ENCODE measurements around the gene NHERF1. TPM values are rescaled to one million over a fixed set of nuclear protein-coding genes. Genes with fewer than 3 reads are reported as not detected.

The NHERF1 gene
- polyA plus RNA-seq, 1 donor (not counting 4 experiments of a cell fraction or from before 2014, with no cell fraction given) = 45.6 TPM

DNA sequence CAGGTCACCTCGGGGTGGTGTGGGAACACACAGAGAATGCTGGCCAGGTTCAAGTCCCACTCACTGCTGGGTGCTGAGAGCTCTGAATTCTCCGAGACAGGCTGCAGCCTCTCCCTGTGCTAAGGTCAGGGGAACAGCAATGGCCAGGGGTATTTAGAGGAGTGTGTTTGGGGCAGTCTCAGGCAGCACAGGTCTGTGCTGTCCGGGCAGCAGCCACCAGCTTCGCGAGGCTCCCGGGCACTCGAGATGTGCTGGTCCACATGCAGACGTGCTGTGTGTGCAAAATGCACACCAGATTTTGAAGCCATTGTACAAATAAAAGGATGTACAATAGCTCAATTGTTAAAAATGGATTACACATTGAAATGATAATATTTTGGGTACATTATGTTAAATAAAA is 7.1 kb downstream of the NHERF1 start:
- Histone ChIP-seq H3K9me1 (ENCODE audit: control insufficient read depth, extremely low read depth, insufficient read depth, low read length) (peaks cover 7% of the 10 kb centered on the region), H3K27me3 (ENCODE audit: control insufficient read depth, extremely low read depth, insufficient read depth, low read length) (no peaks in the 10 kb centered on the region), H3K79me2 (ENCODE audit: control insufficient read depth, insufficient read depth, low read length) (peaks cover 56% of the 10 kb centered on the region), H3K36me3 (ENCODE audit: control insufficient read depth in 2 of 2, extremely low read depth in 1 of 2, insufficient read depth in 2 of 2, low read length in 2 of 2) (no peaks in the 10 kb centered on the region), H3K4me2 (ENCODE audit: control insufficient read depth, extremely low read depth, insufficient read depth, low read depth, low read length) (no peak overlapping the region), H3K9ac (ENCODE audit: control insufficient read depth, extremely low read depth, insufficient read depth, low read length) (no peak overlapping the region), H3K9me3 (ENCODE audit: control insufficient read depth, low read depth, low read length) (no peaks in the 10 kb centered on the region), H3K4me3 (ENCODE audit: control insufficient read depth in 2 of 3, extremely low read depth in 1 of 3, insufficient read depth in 2 of 3, low read depth in 1 of 3, low read length in 3 of 3) (no peak overlapping the region), H3K4me1 (ENCODE audit: control insufficient read depth, extremely low read depth, insufficient read depth, low read length) (peaks cover 40% of the 10 kb centered on the region), H2AFZ (ENCODE audit: control insufficient read depth, low read length) (no peak overlapping the region), H3K27ac (ENCODE audit: control insufficient read depth, insufficient read depth, low read length) (no peak overlapping the region), H4K20me1 (ENCODE audit: control insufficient read depth, extremely low read depth, insufficient read depth, low read length) (no peaks in the 10 kb centered on the region)
- dilution Hi-C loops (cut with MboI; ENCODE audit: extremely low pct_ligation_motif_present, low sequenced_read_pairs) = no loop called here
- no peak for TF ChIP-seq EZH2 (IDR thresholded peaks at IDR 0.05; ENCODE audit: low read length)
- TF ChIP-seq, protein P1, sequence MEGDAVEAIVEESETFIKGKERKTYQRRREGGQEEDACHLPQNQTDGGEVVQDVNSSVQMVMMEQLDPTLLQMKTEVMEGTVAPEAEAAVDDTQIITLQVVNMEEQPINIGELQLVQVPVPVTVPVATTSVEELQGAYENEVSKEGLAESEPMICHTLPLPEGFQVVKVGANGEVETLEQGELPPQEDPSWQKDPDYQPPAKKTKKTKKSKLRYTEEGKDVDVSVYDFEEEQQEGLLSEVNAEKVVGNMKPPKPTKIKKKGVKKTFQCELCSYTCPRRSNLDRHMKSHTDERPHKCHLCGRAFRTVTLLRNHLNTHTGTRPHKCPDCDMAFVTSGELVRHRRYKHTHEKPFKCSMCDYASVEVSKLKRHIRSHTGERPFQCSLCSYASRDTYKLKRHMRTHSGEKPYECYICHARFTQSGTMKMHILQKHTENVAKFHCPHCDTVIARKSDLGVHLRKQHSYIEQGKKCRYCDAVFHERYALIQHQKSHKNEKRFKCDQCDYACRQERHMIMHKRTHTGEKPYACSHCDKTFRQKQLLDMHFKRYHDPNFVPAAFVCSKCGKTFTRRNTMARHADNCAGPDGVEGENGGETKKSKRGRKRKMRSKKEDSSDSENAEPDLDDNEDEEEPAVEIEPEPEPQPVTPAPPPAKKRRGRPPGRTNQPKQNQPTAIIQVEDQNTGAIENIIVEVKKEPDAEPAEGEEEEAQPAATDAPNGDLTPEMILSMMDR (optimal IDR thresholded peaks at IDR 0.05 in 1 of 3, IDR thresholded peaks at IDR 0.05 in 1 of 3, conservative IDR thresholded peaks at IDR 0.05 in 1 of 3; ENCODE audit: extremely low read depth in 1 of 3, insufficient read depth in 2 of 3, low read length in 3 of 3) = no peak
- DNase-seq (ENCODE audit: low read depth, low spot score) (no peak), FAIRE-seq (no peak)

DNA sequence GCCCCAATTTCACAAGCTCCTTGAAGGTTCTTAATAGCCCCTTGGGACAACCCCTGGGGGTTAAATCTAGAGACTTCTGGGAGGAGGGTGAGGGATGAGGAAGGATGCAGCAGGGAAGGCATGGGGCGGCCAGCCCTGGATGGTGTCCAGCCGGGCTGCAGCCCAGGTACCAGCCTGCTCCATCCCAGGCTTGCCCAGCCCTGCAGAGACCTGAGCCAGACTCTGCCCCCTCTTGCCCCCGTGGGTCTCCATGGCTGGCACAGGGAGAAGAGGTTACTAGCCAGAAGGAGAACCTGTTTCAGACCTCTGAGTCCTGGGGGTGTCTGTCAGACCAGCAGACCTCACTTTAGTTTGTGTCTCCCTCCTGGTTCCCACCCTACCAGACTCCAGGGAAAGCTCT is 8.5 kb downstream of the NHERF1 start:
- H2AFZ ChIP-seq (ENCODE audit: control insufficient read depth, low read length) = no peak overlapping the region

More for the DNA sequence above, 8.5 kb downstream of the NHERF1 start:
- Histone ChIP-seq H3K4me2 (ENCODE audit: control insufficient read depth, extremely low read depth, insufficient read depth, low read depth, low read length) (no peak overlapping the region), H3K4me3 (ENCODE audit: control insufficient read depth in 2 of 3, extremely low read depth in 1 of 3, insufficient read depth in 2 of 3, low read depth in 1 of 3, low read length in 3 of 3) (no peak overlapping the region), H3K9me1 (ENCODE audit: control insufficient read depth, extremely low read depth, insufficient read depth, low read length) (peaks cover 7% of the 10 kb centered on the region), H3K9ac (ENCODE audit: control insufficient read depth, extremely low read depth, insufficient read depth, low read length) (no peak overlapping the region), H4K20me1 (ENCODE audit: control insufficient read depth, extremely low read depth, insufficient read depth, low read length) (no peaks in the 10 kb centered on the region), H3K9me3 (ENCODE audit: control insufficient read depth, low read depth, low read length) (no peaks in the 10 kb centered on the region), H3K4me1 (ENCODE audit: control insufficient read depth, extremely low read depth, insufficient read depth, low read length) (peaks cover 41% of the 10 kb centered on the region), H3K27me3 (ENCODE audit: control insufficient read depth, extremely low read depth, insufficient read depth, low read length) (no peaks in the 10 kb centered on the region), H3K27ac (ENCODE audit: control insufficient read depth, insufficient read depth, low read length) (no peak overlapping the region), H3K36me3 (ENCODE audit: control insufficient read depth in 2 of 2, extremely low read depth in 1 of 2, insufficient read depth in 2 of 2, low read length in 2 of 2) (no peaks in the 10 kb centered on the region), H3K79me2 (ENCODE audit: control insufficient read depth, insufficient read depth, low read length) (peaks cover 55% of the 10 kb centered on the region)
- no peak for FAIRE-seq
- DNase-seq (ENCODE audit: low read depth, low spot score) = no peak
- dilution Hi-C loops (cut with MboI; ENCODE audit: extremely low pct_ligation_motif_present, low sequenced_read_pairs) = no loop called here
- TF ChIP-seq EZH2 (IDR thresholded peaks at IDR 0.05; ENCODE audit: low read length) = no peak
- TF ChIP-seq, protein P1 (optimal IDR thresholded peaks at IDR 0.05 in 1 of 3, IDR thresholded peaks at IDR 0.05 in 1 of 3, conservative IDR thresholded peaks at IDR 0.05 in 1 of 3; ENCODE audit: extremely low read depth in 1 of 3, insufficient read depth in 2 of 3, low read length in 3 of 3) = no peak
